Ishikawa (cell line): Measurements from ENCODE around the gene TPM1.

Source experiments
- EGR1 ChIP-seq: IDR thresholded peaks from 2 replicates; pipeline ENCODE4 v1.6.1; 2012
- TEAD4 ChIP-seq: IDR thresholded peaks from 2 replicates; pipeline ENCODE4 v1.6.1; 2012
- YY1 ChIP-seq: IDR thresholded peaks from 2 replicates; pipeline ENCODE4 v1.6.1; 2012; ENCODE audit warnings: low read depth

DNA sequence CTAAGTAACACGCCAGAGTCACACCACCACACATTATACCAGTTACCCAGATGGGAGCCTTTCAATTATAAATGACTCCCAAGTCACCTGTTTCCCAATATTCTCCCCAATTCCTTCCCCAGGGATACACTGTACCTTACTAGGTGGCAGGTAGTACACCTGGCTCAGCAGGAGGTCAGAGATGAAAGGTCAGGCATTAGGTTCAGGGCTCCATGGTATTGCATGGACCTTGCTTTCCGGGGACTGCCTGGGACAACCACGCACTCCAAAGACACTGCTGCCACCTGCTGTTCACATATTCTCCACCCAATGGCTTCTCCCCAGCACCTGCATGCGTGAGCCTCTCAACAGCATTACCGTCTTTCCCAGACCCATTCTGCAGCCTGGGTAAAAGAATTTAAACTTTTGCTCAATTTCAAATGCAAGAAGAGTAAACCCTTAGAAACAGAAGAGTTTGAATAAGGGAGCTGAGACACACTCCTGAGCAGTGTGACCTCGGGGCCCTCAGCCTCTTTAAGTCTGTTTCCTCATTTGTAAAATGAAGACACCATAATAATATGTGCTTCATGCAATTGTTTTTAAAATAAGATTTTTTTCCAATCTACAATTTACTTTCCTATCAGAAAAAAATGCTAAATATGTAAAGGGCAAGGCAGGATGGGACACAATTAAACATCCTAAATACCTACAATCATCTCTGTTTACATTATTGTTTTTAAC lies 51.1 kb downstream of the TPM1 start:
- TF ChIP-seq EGR1 (no peak), YY1 (peak; percentile 67), TEAD4 (no peak)
